Lower leg skin (tissue), 4 donors: ENCODE measurements around the gene PPP4R2. TPM values are rescaled to one million over a fixed set of nuclear protein-coding genes. Genes with fewer than 3 reads are reported as not detected.

ENCODE experiments used
- DNase-seq, 2 donors: peaks; one replicate each; pipeline ENCODE4 v3.0.0-alpha.2; 2019; ENCODE audit warnings: low spot score in 2 of 2
- H3K4me3 ChIP-seq: fragments of 200-600 bp; sonication (generic); 2 replicates; pipeline ENCODE4 v1.5.1; 2017; ENCODE audit warnings: mild to moderate bottlenecking, low read depth; ENCODE audit not compliant: poor library complexity, severe bottlenecking
- CTCF ChIP-seq, 3 donors: fragments of 450-650 bp; IDR thresholded peaks; one replicate each; pipeline ENCODE4 v1.5.1; 2016; ENCODE audit warnings: antibody characterized with exemption in 3 of 3, mild to moderate bottlenecking in 3 of 3, moderate library complexity in 2 of 3
- POLR2A ChIP-seq, 2 donors: fragments of 450-650 bp; IDR thresholded peaks; one replicate each; pipeline ENCODE4 v1.6.1; 2016 to 2017; ENCODE audit warnings: antibody characterized with exemption in 2 of 2, mild to moderate bottlenecking in 1 of 2, moderate library complexity in 1 of 2
- WGBS, 2 donors: methylation state at CpG; one replicate each; pipeline ENCODE4 v1.1.5; 2018; 5-methylcytosine and 5-hydroxymethylcytosine counted together
- intact Hi-C: fragments of 100-400 bp; cut with DNase I; formaldehyde crosslinking; loops from one replicate; pipeline ENCODE4 v1.15.0; 2023; ENCODE audit warnings: low total_unique reads
- total RNA-seq, 4 donors: library from RNA; depleted of rRNA; stranded (reverse); fragments of >200 nt; gene quantifications; one replicate each; pipeline ENCODE4 v1.1.0, GENCODE V29; 2016

The PPP4R2 gene
- total RNA-seq, 4 donors from 2014 or later = 29.3 to 34.9 (median 30.7) TPM

- TF ChIP-seq POLR2A (IDR thresholded peaks at IDR 0.05) = no peak
- TF ChIP-seq CTCF (IDR thresholded peaks at IDR 0.05) = no peak
- DNase-seq = no peak
- intact Hi-C loops = no loop called here
- 57 to 60% methylated on average over 6 of the region's 6 CpGs for WGBS, 2 donors
- no peak overlapping the region for H3K4me3 ChIP-seq
These were observed 45.3 kb upstream of the PPP4R2 start for GRCh38 chr3:72951259-72951722.

- intact Hi-C loops = no loop called here
- H3K4me3 ChIP-seq = no peak overlapping the region
- peak in 1 of 2 donors; percentile 37 for DNase-seq
- TF ChIP-seq CTCF (IDR thresholded peaks at IDR 0.05) (no peak), POLR2A (IDR thresholded peaks at IDR 0.05) (no peak)
- 87 to 92% methylated on average over 7 of the region's 7 CpGs for WGBS, 2 donors
These were observed 43.2 kb upstream of the PPP4R2 start for GRCh38 chr3:72953325-72953956.

GRCh38 chr3:72957297-72957696, 39.3 kb upstream of the PPP4R2 start:
- no peak overlapping the region for H3K4me3 ChIP-seq
- TF ChIP-seq CTCF (IDR thresholded peaks at IDR 0.05) (no peak), POLR2A (IDR thresholded peaks at IDR 0.05) (no peak)
- intact Hi-C loops = no loop called here
- WGBS, 2 donors = 77 to 83% methylated on average over 8 of the region's 8 CpGs
- DNase-seq = peak in 1 of 2 donors; percentile 80

GRCh38 chr3:72959336-72959735, 37.3 kb upstream of the PPP4R2 start:
- no peak overlapping the region for H3K4me3 ChIP-seq
- TF ChIP-seq CTCF (IDR thresholded peaks at IDR 0.05) (no peak), POLR2A (IDR thresholded peaks at IDR 0.05) (no peak)
- 98 to 100% methylated on average over 5 of the region's 5 CpGs for WGBS, 2 donors

GRCh38 chr3:72960812-72961518, 35.6 kb upstream of the PPP4R2 start:
- DNase-seq = peak; percentile 36 to 53
- intact Hi-C loops = no loop called here
- WGBS, 2 donors = 49 to 52% methylated on average over 7 of the region's 7 CpGs
- no peak overlapping the region for H3K4me3 ChIP-seq
- TF ChIP-seq POLR2A (IDR thresholded peaks at IDR 0.05) (no peak), CTCF (IDR thresholded peaks at IDR 0.05) (no peak)

More at GRCh38 chr3:72959336-72959735, 37.3 kb upstream of the PPP4R2 start:
- intact Hi-C loops = no loop called here
- DNase-seq = peak in 1 of 2 donors; percentile 61
